AG10803 (cell line): Measurements from ENCODE around the gene TUBG2.
"Not testable (repeated sequence)": the region's sequence is repeated elsewhere in the genome, so short reads cannot be mapped to it uniquely, and the experiment has no call there.

ENCODE experiments used
- DNase-seq: peaks from one replicate; pipeline ENCODE4 v3.0.0; 2010; ENCODE audit warnings: low read depth
- H3K4me3 ChIP-seq: 2 replicates; pipeline ENCODE4 v1.5.1; 2011; ENCODE audit warnings: mild to moderate bottlenecking, low read length, control low read depth
- TF ChIP-seq, protein P1 (sequence below): conservative IDR thresholded peaks from 2 replicates; pipeline ENCODE4 v1.5.1; 2011; ENCODE audit warnings: mild to moderate bottlenecking, low read length, control low read depth, inconsistent platforms

The TUBG2 gene

DNA sequence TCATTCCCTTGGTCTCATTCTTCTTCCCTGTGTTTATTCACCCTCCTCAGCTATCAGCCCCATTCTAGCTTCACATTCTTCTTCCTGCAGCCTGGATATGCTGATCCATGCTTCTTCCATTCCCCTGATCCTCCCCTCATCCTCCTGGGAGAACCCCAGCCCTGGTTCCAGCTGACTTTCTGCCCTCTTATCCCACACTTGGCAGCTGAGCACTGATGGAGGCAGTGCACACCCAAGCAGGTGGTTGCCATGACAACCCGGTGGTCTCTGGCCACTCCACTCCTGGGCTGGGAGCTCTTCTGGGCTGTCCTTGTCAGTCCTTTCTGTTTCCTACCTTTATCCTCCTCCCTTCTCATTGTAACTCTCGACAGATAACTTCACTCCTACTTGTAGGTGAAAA lies 16.7 kb upstream of the TUBG2 start:
- TF ChIP-seq, protein P1, sequence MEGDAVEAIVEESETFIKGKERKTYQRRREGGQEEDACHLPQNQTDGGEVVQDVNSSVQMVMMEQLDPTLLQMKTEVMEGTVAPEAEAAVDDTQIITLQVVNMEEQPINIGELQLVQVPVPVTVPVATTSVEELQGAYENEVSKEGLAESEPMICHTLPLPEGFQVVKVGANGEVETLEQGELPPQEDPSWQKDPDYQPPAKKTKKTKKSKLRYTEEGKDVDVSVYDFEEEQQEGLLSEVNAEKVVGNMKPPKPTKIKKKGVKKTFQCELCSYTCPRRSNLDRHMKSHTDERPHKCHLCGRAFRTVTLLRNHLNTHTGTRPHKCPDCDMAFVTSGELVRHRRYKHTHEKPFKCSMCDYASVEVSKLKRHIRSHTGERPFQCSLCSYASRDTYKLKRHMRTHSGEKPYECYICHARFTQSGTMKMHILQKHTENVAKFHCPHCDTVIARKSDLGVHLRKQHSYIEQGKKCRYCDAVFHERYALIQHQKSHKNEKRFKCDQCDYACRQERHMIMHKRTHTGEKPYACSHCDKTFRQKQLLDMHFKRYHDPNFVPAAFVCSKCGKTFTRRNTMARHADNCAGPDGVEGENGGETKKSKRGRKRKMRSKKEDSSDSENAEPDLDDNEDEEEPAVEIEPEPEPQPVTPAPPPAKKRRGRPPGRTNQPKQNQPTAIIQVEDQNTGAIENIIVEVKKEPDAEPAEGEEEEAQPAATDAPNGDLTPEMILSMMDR: no peak
- no peak for DNase-seq
- H3K4me3 ChIP-seq: no peak overlapping the region

DNA sequence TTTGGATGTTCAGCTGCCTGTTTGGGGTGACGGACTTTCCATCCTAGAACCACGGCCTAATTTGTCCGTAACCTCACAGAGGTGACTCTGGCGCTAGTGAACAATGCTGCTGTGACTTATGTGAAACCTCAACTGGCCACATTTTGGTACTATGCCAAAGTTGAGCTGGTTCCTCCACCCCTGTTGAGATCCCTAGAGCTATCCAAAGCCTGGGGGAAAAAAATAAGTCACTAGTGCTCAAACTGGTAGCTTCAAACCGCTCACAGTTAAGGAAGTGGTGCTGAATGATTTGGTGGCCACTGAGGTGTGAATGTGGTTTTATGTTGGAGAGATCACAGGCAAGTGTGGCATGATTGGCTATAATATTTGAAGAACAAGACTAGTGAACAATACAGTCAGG lies 11.3 kb upstream of the TUBG2 start:
- TF ChIP-seq, protein P1: no peak
- H3K4me3 ChIP-seq: no peak overlapping the region
- DNase-seq: no peak

DNA sequence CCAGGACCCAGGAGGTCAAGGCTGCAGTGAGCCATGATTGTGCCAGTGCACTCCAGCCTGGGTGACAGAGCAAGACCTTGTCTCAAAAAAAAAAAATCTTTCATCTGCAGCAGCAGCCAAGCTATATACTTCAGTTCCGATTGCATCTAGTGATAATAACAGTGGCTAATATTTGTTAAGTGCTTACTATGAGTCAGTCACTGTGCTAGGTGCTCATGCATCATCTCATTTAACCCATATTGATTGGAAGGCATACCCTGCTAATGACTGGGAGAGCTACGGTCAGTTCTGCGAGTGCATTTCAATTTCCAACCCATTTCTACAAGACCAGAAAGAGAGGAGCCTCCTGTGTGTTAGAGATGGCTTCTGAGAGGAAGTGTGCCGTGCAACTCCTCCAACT lies 7.7 kb upstream of the TUBG2 start:
- DNase-seq: no peak
- TF ChIP-seq, protein P1: no peak
- H3K4me3 ChIP-seq: no peak overlapping the region

DNA sequence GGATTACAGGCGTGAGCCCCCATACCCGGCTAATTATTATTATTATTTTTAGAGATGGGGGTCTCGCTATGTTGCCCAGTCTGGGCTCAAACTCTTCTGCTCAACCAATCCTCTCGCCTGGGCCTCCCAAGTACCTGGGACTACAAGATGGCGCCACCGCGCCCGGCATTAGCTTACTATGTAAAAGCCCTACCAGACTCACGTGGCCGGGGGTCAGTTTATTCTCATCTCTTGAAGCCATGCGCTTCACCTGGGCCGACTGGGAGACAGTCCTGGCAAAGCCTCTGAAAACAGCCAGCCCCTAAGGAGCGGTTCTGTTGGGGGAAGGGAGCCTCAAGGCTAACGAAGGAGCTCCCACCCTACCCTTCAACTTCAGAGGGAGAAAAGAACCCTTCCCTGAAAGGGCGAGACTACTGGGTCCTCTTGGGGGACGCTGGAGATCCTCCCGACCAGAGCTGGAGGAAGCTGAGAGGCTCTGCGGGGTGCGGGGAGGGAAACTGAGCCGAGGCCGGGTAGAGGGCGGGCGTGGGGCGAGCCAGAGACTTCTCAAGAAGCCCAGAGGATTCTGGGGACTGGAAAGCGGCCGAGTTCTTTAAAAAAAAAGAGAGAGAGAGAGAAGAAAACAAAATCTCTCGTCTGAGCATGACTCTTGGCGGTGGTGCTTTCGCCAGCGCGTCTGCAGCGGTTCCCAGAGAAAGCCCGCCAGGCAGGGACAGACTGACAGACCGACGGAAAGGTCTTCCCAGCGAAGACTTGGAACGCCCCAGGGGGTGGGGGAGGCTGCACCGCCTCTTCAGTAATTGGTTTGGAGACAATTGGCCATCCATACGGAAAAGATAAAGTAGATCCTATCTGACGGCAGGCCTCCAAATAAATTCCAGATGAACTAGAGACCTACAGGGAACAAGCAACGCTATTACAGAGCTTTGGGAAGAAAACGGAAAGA lies 5.6 kb upstream of the TUBG2 start:
- DNase-seq: peak; percentile 82
- TF ChIP-seq, protein P1: no peak
- H3K4me3 ChIP-seq: peak overlapping the region; percentile 55

DNA sequence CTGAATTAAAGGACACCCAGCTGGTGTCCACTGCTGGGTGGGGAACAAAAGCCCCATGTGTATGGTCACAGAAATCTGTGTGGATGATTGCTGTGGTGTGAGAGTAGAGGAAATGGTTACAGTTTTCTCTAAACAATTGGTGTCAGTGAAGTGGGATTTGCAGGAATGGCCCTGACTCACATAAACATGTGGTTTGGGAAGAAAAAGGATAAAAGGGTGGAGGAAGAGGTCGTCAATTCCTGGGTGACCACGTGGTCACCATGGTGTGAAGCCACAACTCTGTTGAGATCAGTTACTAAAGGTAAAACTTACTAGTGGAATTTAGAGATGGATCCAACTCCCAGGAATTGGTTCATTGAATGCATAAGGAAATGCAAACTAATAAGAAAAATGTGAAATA lies 3.6 kb upstream of the TUBG2 start:
- peak; percentile 63 for DNase-seq
- TF ChIP-seq, protein P1: no peak
- H3K4me3 ChIP-seq: no peak overlapping the region

DNA sequence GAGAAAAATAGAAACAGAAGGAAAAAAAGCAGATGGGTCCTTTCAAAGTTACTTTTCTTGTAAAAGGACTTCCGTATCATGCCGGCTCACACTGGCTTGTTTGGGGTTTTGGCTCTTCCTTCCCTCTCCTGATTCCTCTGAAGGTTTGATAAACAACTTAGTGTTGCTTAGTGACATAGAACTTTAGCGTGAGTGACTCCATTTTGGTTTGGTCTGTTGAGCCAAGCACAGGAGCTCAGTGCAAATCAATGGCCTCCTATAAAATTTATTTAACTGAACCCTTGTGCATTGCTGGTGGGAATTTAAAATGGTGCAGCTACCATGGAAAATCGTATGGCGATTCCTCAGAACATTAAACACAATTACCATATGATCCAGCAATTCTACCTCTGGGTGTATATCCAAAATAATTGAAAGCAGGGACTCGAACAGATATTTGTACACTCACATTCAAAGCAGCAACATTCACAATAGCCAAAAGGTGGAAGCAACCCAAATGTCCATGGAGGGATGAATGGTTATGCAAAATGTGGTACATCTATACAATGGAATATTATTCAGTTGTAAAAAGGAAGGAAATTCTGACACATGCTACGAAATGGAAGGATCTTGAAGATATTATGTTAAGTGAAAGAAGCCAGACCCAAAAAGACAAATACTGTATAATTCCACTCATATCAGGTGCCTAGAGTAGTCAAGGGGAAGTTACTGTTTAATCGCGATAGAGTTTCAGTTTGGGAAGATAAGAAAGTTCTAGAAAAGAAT lies 1.1 kb upstream of the TUBG2 start:
- DNase-seq: no peak
- TF ChIP-seq, protein P1: no peak
- H3K4me3 ChIP-seq: no peak overlapping the region

DNA sequence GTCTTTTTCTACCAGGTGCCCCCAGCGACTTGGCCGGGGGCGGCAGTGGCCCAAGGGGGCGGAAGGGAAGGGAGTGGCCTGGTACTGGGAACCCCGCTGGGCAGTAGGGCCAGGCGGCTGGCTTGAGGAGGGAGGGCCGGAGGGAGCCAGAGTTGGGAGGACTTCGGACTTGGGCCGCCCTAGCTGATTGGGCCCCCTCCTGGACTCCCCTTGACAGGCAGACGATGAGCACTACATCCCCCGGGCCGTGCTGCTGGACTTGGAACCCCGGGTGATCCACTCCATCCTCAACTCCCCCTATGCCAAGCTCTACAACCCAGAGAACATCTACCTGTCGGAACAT lies 819 bp downstream of the TUBG2 start:
- not testable (repeated sequence) for DNase-seq
- peak overlapping the region; percentile 82 for H3K4me3 ChIP-seq
